HEK293T (cell line): ENCODE results near the gene SERPINC1.

Experiments
- BHLHE40 ChIP-seq: fragments of 450-650 bp; IDR thresholded peaks from 2 replicates; pipeline ENCODE4 v1.6.1; 2016; ENCODE audit warnings: mild to moderate bottlenecking, moderate library complexity, borderline replicate concordance
- CTBP1 ChIP-seq: fragments of 450-650 bp; IDR thresholded peaks from 2 replicates; pipeline ENCODE4 v1.6.1; 2016; ENCODE audit warnings: borderline replicate concordance
- FOXM1 ChIP-seq: fragments of 450-650 bp; IDR thresholded peaks from 2 replicates; pipeline ENCODE4 v1.6.1; 2017; ENCODE audit warnings: mild to moderate bottlenecking, borderline replicate concordance
- LEF1 ChIP-seq: fragments of 450-650 bp; IDR thresholded peaks from 2 replicates; pipeline ENCODE4 v1.6.1; 2017; ENCODE audit warnings: mild to moderate bottlenecking, borderline replicate concordance
- NFRKB ChIP-seq: fragments of 450-650 bp; IDR thresholded peaks from 2 replicates; pipeline ENCODE4 v1.6.1; 2016; ENCODE audit warnings: mild to moderate bottlenecking, moderate library complexity
- PKNOX1 ChIP-seq: fragments of 450-650 bp; IDR thresholded peaks from 2 replicates; pipeline ENCODE4 v1.6.1; 2016
- SUZ12 ChIP-seq: fragments of 450-650 bp; IDR thresholded peaks from 2 replicates; pipeline ENCODE4 v1.6.1; 2016; ENCODE audit warnings: mild to moderate bottlenecking

- no peak for TF ChIP-seq LEF1
- no peak for TF ChIP-seq FOXM1
- no peak for TF ChIP-seq SUZ12
- no peak for TF ChIP-seq BHLHE40
- no peak for TF ChIP-seq CTBP1
- TF ChIP-seq PKNOX1, result no peak
- TF ChIP-seq NFRKB, result no peak
These were observed at the start of gene SERPINC1 for GRCh38 chr1:173917149-173917548.
